ENCODE measurements around the gene SMURF1.
A peak's percentile ranks its signal among the peaks of the same experiment; 100 is the strongest.

The SMURF1 gene

GRCh38 chr7:99092064-99092720 lies 51.7 kb downstream of the SMURF1 start:
- H3K4me3 ChIP-seq (ENCODE audit: low read depth, low read length), result no peak overlapping the region
- DNase-seq (ENCODE audit: low read depth), result no peak
- no peak for TF ChIP-seq CTCF (IDR thresholded peaks at IDR 0.05; ENCODE audit: control insufficient read depth, extremely low read depth, insufficient read depth)

GRCh38 chr7:99090771-99091542 lies 53.0 kb downstream of the SMURF1 start:
- TF ChIP-seq CTCF (IDR thresholded peaks at IDR 0.05; ENCODE audit: control insufficient read depth, extremely low read depth, insufficient read depth), result no peak
- H3K4me3 ChIP-seq (ENCODE audit: low read depth, low read length), result no peak overlapping the region
- DNase-seq (ENCODE audit: low read depth), result peak; percentile 52

GRCh38 chr7:99089914-99090629 lies 53.8 kb downstream of the SMURF1 start:
- no peak overlapping the region for H3K4me3 ChIP-seq (ENCODE audit: low read depth, low read length)
- TF ChIP-seq CTCF (IDR thresholded peaks at IDR 0.05; ENCODE audit: control insufficient read depth, extremely low read depth, insufficient read depth), result no peak

GRCh38 chr7:99086944-99087343 lies 57.0 kb downstream of the SMURF1 start:
- DNase-seq (ENCODE audit: low read depth), result no peak
- TF ChIP-seq CTCF (IDR thresholded peaks at IDR 0.05; ENCODE audit: control insufficient read depth, extremely low read depth, insufficient read depth), result no peak
- no peak overlapping the region for H3K4me3 ChIP-seq (ENCODE audit: low read depth, low read length)

More at GRCh38 chr7:99089914-99090629, 53.8 kb downstream of the SMURF1 start:
- DNase-seq (ENCODE audit: low read depth), result no peak

- no peak for TF ChIP-seq CTCF (IDR thresholded peaks at IDR 0.05; ENCODE audit: control insufficient read depth, extremely low read depth, insufficient read depth)
- no peak overlapping the region for H3K4me3 ChIP-seq (ENCODE audit: low read depth, low read length)
- no peak for DNase-seq (ENCODE audit: low read depth)
Observed at GRCh38 chr7:99086532-99086931, 57.4 kb downstream of the SMURF1 start.

- H3K4me3 ChIP-seq (ENCODE audit: low read depth, low read length), result no peak overlapping the region
- DNase-seq (ENCODE audit: low read depth), result no peak
- TF ChIP-seq CTCF (IDR thresholded peaks at IDR 0.05; ENCODE audit: control insufficient read depth, extremely low read depth, insufficient read depth), result no peak
Observed at GRCh38 chr7:99083733-99084132, 60.2 kb downstream of the SMURF1 start.

Data from LNCaP clone FGC (cell line).